ENCODE measurements around the gene TBC1D1.

Gene TBC1D1

DNA sequence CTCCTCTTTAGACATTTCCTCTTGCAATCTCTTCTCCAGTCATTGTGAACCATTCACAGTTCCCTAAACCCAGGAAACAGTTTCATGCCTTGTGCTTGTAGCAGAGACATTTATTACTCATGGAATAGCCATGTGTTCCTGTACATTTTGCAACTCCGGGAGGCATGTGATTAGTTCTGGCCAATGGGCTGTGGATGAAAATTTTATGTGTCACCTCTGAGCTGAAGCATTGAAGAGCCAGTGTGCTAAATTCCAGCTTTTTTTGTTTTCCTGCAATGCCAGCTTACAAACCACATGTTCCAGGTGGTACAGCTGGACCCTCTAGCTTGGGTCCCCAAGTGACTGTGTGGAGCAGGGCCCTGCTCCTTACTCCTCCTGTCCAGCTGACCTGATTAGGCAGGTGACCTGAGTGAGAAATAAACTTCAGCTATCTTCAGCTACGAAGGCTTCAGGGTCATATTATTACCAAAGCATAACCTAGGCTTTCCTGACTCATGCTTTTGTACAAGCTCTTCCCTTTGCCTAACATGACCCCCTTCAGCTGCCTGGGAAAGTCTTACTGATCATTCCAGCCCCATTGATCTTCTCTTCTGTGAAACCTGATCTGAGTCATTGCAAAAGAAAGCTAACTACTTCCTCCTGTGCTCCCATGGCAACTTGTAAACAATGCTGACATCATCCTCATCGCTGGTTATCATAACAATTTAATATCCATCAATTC lies 269.8 kb downstream of the TBC1D1 start:
- no peak for DNase-seq

DNA sequence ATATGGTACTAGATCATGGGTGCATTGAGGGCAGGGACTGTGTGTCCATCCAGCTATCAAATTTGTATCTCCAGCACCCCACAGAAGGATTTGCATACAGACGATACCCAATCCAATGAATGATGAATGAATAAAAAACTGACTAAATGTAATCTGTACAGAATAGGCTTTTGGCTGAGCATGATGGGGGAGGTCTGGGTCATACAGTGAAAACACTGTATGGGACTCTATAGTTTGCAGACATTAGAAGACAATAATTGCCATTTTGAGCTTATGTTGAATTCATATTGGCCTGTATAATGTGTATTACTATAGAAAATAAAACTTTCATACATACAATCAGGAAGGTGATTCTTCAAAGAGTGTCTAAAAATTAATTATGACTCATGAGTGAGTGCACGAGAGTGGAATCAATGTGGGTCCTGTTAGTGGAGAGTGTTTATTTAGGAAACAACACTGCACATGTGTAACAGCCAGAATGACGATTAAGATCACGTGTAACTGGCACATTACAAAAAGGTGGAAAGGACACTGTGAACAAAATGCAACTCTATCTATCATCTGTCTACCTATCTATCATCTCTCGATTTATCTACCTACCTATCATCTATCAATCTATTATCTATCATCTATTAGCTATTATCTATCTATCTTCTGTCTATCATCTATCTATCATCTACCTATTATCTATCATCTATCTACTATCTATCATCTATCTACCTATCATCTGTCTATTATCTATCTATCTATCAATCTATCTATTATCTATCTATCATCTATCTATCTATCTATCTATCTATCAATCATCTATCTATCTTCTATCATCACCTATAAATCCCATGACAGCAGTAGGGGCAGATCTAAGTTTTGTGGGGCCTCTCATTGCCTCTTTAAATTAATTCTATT lies 270.6 kb downstream of the TBC1D1 start:
- no peak for DNase-seq

DNA sequence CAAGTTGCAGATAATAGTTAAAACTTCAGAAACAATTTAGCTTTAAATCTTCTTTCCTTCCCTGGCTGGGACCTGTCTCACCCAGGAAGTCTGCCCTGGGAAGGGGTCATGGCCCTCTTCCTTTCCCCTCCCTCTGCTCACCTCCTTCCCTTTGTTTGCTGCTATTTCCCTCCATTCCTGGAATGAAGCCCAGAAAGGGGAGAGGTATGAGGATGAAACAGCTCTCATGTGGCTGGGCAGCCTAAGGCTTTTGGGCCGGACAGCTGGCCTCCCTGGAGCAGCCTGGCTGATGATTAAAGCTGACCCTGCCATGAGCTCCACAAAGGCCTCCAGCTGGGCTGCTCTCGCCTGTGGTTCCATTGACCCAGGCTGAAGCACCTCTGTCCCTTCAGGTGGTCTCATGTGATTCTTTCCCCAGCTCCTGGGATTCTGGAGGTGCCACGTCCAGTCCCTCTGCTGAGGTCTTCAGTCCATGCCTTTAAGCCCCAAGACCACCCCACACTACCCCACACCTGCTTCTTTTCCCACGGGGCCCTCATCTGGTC lies 271.4 kb downstream of the TBC1D1 start:
- no peak for DNase-seq

DNA sequence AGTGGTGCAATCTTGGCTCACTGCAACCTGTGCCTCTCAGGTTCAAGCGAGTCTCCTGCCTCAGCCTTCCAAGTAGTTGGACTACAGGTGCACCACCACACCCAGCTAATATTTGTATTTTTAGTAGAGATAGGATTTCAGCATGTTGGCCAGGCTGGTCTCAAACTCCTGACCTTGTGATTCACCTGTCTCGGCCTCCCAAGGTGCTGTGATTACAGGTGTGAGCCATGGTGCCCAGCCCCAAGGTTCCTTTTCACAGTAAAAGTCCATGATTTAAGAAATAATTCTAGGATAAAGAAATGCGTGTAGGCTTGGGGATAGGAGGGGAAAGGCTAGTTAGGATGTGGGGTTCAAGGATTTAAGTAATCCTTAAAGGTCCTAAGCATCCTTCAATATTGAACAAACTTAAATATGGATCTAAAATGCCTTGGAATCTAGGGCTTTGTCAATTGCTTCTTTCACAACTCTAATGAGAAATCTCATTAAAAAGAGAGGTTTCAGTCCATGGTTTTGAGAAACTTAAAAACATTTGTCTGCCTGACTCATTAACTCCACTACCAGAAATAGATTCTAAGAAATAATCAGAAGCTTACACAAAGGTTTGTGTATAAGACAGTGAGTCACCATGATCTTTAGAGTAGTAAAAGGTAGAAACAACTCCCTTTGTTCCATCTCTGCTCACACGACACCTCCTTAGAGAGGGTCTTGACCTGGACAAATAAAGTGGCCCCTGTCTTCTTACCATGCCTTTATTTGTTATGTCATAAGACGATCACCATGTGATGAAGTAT lies 272.5 kb downstream of the TBC1D1 start:
- DNase-seq, result no peak

DNA sequence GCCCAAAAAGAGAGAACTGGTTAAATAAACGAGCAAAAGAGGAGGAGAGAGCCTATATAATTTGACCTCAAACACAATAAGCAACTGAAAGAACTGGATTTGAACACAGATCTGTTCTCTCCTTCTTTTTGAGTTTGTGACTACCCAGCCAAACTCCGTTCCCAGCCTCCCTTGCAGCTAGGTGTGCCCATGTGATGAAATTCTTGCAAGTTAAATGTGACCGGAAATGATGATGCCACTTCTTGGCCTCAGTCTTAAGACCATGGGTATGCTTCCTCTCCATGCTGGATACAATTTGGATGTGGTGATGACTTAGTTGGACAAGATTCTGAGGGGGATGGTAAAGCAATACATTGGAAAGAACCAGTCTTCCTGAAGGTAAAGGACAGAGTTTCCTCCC lies 273.5 kb downstream of the TBC1D1 start:
- DNase-seq, result no peak

DNA sequence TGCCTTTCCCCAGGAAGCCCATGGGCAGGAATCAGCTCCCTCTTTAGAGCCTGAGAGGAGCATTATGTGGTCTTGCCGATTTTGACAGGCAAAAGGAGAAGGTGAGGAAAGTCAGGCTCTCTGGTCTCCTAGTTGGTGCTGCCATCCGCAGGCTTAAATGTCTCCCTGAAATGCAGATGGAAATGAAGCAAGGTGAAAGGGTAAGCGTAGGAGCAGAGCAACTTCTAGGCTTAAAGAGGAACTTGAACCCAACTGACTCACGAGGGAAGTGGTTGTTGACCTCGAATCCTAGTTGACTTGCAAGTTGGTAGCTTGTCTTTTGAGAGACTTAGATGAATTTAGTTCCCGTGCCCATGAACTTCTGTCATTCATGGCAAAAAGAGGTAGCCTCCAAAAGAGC lies 275.2 kb downstream of the TBC1D1 start:
- no peak for DNase-seq

DNA sequence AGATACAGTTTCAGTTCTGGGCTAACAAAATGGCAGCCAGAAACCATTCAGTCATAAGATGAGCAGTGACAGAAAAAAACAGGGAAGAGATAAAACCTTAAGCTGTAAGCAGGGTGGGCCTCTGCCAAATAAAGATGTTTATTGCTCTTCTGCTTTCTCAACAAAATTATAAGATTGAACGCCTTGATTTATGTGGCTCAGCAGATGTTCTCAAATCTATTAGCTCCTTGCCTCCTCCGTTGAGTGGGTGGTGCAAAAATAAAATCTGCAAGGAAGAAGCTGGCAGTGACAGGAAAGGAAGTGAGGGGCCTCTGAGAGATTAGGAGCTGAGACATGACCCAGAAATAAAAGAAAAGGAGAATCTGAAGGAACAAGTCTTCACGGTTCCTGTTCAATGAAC lies 275.9 kb downstream of the TBC1D1 start:
- DNase-seq, result no peak

DNA sequence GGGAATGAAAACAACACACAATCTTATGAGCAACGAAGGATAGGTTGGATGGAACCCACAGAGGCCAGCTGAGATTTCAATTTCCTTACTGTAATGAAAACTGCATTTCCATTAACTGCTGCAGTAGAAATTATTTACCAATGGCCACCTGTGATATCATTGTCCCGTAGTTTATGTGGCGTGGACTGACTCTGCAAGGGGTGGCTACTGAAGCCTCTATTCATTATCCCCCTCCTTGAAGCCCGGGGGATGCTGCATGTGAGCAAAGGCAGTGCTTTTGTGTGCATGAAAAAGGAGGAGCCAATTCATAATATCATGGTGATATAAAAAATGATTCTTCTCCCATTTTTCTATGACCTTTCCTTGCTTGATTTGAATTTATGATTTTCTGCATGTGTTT lies 277.1 kb downstream of the TBC1D1 start:
- DNase-seq, result no peak

DNA sequence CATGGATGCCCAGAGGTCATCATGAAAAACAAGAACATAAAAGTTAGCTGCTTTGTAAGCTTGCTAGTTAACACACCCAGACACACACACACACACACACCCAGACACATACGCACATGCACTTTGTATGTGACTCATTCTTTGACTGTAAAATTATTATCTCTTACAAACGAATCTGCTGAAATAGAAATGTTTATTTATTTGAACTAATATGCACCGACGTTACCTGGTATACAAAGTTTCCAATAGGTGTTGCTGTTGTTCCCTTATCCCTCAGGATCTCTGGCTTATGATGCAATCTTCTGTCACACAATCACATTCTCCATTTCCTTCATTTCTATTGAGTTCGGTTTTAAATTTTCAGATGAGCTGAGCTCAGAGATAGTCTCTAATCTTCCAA lies 278.6 kb downstream of the TBC1D1 start:
- no peak for DNase-seq

DNA sequence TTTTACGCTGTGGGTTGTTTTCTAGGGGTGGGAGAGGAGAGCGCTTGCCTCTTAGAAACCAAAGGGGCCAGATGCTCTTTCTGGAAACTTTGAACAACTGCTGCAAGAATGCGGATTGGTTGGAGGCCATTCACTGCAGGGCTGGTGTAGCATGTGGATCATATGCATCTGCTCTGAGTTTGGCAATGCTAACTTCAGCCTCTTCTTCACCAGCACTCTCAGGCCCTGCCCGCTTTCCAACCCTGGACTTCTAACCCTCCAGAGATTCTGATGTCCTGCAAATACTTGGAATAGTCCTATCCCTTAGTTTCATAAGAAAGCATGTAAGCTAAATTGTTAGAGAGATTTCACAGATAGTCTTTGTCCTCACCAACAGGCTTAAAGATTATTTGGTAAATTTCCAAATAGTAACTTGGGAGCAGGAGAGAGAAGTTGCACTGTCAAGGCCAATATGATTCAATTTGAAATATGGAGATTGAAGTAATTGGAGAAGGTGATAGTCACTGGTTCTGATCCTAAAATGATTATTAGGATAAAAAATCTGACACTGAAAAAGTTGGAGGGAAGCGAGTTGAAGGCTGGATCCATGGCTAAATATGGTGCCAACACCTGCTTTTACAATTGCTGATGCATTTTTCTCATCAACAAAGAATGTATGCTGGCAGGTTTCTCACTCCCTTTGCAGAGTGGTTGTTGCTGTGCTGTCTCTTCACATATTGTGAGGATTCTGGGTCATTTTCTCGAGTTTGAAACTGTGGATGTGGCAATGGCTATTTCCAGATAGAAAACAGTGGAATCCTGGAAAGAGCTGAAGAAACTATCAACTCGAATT lies 279.7 kb downstream of the TBC1D1 start:
- DNase-seq, result no peak

DNA sequence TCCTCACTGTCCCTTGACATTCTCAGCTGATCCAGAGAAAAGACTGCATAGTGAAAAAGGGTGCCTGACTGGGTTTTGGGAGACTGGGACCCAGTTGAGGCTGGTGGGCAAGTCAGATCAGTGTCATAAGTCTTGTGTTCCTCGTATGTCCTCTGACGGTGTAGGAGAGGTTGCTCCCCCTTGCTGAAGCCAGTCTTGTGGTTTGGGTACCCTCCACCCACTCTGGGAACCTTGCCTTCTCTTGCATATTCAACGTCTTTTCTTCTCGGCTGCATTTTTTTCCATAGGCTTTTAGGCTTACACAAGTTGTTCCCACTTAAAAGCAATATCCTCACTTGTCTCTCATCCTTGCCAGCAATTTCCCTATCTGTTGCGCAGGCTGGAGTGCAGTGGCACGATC lies 281.2 kb downstream of the TBC1D1 start:
- DNase-seq, result no peak

DNA sequence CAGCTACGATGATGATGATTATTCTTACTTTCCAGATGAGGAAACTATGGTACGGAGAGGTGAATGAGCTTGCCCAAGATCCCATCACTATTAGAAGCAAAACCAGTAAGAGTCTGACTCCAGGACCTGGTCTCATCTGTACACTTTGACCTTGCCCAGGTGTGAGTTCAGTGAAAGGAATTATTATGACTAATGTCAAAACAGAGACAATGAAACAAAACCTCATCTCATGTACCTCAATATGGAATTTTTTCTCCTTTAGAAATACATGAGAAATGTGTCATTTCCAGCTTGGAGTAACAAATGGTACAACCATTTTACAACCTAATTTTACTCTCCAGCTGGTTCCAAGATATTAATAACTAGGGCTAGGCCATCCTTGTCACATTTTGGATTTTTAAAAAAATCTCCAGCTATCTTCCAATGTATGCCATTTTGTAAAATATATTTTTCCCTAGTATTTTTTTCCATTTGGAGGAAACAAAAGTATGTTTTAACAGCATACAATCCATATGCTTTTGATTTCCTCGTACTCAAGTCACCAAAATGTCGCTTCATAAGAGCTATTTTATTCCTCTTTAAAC lies 283.1 kb downstream of the TBC1D1 start:
- no peak for DNase-seq

DNA sequence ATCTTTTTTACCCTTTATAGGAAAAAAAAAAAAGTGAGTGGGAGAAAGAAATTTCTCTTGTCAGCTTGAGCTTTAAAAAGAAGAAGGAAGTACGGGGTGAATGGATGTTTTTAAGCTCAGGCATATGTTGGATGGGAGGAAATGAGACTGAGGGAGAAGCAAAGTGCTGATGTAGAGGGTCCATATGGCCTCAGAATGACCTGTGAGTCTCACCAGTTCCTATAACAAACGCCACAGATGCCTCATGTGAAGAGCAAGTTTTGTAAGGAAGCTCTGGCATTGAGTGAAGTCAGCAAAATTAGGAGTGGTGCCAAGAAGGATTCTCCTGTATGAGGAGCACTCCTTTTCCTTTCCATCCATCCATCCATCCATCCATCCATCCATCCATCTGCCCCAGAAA lies 283.9 kb downstream of the TBC1D1 start:
- DNase-seq, result no peak

DNA sequence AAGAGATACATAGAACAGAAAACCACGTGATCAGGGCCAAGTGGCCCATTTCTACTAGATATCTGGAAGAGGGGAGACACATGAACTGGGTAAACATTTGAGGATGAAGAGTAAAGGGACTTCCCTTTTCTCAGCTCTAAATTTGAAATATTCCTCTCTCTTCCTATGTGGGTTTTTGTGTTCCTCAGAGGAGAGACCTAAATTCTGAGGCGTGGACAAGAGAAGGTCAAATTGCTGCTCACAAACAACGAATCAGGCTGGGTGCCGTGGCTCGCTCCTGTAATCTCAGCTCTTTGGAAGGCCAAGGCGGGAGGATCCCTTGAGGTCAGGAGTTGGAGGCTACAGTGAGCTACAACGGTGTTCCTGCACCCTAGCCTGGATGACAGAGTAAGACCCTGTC lies 285.3 kb downstream of the TBC1D1 start:
- DNase-seq, result no peak

DNA sequence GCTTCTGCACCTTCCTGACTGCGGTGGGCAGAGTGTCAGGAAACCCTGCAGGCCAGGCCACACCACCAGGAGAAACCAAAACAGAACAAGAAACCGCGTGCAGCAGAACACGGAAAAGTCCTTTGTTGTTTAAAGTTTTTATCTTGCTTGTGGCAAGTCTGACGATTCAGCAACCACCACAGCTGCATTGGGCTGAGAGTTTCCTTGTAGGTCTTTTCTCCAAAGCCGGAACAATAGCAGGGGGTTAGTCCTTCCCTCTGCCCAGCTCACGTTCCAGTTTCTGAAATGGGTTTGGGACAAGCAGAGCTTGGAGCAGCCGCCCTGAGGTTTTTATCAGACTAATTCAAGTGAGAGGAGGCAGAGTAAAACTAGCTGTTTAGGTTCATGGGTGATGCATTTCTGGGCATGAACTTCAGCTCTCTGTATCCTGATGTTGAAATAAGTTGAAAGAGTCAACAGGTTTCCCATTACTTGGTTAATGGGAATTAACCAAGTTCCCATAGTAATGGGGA lies 286.2 kb downstream of the TBC1D1 start:
- peak; percentile 47 for DNase-seq

DNA sequence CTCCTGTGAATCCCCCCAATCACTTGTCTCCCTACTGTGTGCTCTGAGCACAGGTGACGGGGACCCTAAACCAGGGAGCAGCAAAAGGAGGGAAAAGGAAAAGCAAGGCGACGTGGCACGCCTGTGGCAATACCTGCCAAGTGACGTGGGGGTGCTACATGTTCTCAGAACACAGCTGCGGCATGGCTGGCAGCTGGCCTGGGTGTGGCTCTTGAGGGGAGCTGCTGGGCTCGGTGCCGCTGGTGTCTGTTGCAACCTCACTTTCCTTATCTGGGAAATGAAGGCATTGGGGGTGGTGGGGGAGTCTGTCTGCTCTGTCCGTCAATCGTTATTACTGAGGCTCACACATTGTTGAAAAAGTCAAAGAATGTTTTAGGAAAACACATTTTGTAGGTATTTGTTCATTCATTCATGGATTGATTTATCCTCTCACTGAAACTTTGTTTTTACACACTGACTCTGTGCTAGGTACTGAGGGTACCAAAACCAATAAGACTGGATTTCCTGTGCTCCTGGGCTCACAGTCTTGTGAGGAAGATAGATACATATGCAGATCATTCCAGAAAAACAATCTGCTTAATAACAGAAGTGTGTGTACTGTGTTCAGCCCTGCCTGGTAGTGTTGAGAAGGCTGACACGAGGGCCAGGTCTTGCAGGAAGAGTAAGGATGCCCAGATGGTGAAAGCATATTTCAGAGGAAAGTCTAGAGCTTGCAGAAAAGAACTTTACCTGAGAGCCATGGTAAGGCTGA lies 286.9 kb downstream of the TBC1D1 start:
- no peak for DNase-seq

DNA sequence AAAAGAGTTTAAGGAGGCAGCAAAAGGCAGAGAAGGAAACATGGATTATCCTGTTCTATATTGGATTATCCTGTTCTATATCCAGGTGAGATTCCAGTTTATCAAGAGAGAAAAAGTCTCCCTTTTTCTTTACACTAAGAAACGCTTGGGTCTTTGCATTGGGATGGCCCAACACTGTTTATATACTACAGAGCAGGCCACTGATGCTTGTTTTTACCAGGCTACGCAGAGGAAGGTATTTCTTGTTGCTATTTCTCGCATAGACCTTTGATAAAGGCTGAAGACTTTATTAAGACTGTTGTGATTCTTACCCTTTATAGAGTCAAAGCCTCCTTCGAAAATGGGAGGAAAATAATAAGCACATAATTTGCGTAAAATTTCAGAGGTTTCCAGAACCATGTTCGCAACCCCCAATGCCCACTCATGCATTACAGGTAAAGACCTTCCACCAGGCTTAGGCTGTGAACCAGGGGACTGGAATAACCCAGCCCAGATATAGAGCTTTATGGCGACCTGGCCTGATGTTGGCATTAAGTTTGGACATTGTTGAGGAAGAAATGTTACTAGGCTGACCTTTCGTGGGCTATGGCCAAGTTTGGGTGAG lies 287.6 kb downstream of the TBC1D1 start:
- no peak for DNase-seq

DNA sequence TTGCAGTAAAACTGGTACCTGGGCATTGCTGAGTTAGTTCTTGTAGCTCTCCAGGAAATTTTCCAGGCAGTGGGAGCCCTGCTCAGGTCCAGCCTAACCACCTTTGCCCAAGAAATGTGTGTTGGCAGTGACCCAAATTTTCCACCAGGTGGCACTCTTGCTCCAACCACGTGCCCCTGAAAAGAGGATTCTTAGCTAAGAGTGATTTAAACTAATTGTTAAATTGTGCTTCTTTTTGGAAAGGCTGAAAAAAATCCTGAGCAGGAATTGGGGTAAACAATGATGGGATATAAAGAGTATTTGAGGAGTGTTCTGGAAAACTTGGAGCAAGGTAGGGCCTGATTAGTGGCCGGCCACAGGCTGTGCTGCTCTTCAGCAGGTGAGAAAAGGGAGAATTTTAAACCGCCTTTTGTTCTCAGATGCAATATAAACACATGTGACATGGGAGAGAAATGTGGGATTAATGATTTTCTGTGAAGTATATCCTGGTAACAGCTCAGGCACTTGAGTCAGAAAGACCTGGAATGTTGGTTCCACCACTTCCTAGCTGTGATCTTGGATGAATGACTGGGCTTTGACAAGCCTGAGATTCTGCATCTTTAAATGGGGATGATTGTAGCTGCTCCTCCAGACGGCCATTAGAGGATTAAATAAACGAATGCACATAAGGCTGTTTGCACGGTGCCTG lies 288.9 kb downstream of the TBC1D1 start:
- peak; percentile 72 for DNase-seq

DNA sequence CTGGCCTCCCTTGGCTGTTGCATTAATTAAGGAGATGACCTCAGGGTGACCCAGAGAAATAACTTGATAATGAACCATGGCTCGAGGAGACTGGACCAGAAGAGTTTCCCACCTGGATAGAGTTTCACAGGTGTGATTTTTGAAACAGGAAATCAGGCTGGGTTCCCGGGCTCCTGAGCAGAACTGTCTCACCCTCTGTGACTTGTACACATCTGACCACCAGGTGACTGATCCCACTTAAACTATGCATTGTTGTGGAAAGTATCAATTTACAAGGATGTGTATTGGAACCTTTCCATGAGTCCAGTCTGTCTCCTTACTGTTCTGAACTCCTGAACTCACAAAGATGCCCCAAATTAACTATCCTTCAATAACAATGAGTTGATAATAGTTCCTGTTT lies 289.6 kb downstream of the TBC1D1 start:
- DNase-seq, result no peak

DNA sequence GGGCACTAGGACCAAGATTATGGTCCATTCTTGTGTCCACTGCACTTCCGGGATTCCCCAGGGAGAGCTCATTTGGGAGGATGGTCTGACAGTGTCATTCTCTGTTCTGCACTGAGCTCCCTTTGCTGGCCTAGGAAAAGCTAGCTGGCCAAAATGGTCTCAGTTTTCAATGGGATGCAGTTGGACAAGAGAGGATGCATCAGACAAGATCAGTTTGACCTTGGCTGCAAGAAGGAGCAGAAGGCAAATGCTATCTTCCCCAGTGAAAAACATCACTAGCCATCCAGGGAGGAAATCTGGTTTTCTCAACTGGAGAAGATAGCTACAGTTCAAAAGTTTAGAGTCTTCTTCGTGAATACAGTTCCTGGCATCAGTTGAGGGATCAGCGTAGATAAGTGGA lies 290.4 kb downstream of the TBC1D1 start:
- DNase-seq, result no peak
